Pancreas (tissue), 10 donors: Measurements from ENCODE around the gene KIF9. TPM values are rescaled to one million over a fixed set of nuclear protein-coding genes. Genes with fewer than 3 reads are reported as not detected.
A peak's percentile ranks its signal among the peaks of the same experiment; 100 is the strongest.

ENCODE experiments used
- ATAC-seq, 4 donors: fragments of 200-7000 bp; cut with Tn5 transposase; one replicate each; pipeline versions ENCODE4 v1.8.0 to v1.9.1; 2020; ENCODE audit warnings: mild to moderate bottlenecking in 4 of 4, moderate library complexity in 4 of 4
- DNase-seq, 6 donors: peaks; one replicate each; pipeline ENCODE4 v3.0.0-alpha.2; 2020
- FAIRE-seq: peaks from 2 replicates; lab custom pipeline; 2012; peaks lifted over from hg19 to GRCh38; lab: Jason Lieb, UNC
- H3K27ac ChIP-seq, 4 donors: fragments of 200-600 bp; sonication (generic); 1 replicate in 3 of 4; 2 replicates in 1 of 4; pipeline versions ENCODE4 v1.5.0 to v1.8.0; 2020
- H3K27me3 ChIP-seq, 4 donors: fragments of 200-600 bp; one replicate each; pipeline ENCODE4 v1.8.0; 2021
- H3K36me3 ChIP-seq, 3 donors: fragments of 200-600 bp; sonication (generic) in 1 of 3; one replicate each; pipeline versions ENCODE4 v1.5.0 to v1.8.0; 2020 to 2021
- H3K4me1 ChIP-seq, 3 donors: fragments of 200-600 bp; one replicate each; pipeline ENCODE4 v1.8.0; 2021
- H3K4me3 ChIP-seq, 4 donors: fragments of 200-600 bp; sonication (generic) in 2 of 4; one replicate each; pipeline versions ENCODE4 v1.5.0 to v1.8.0; 2020 to 2021
- H3K9me3 ChIP-seq, 4 donors: fragments of 200-600 bp; one replicate each; pipeline ENCODE4 v1.8.0; 2021
- WGBS, 2 donors: extraction: QIAGEN DNeasy Blood & Tissue Kit; methylation state at CpG; one replicate each; pipeline ENCODE4 v1.1.7; 2013; 5-methylcytosine and 5-hydroxymethylcytosine counted together
- intact Hi-C, 3 donors: fragments of 100-400 bp; cut with DNase I; formaldehyde crosslinking; loops; one replicate each; pipeline versions ENCODE4 v1.11.1 to v1.14.2; 2022
- polyA plus RNA-seq, 2 donors: library from polyadenylated mRNA; stranded (reverse); fragments of 200-250 nt; gene quantifications; one replicate each; pipeline ENCODE4 v1.2.3, GENCODE V29; 2013
- total RNA-seq, 6 donors: library from RNA; stranded (reverse); fragmentation: NEBNext Ultra II Directional in 4 of 6; extraction: Animal tissue kit (Norgen Biotek cat#: 25700) in 4 of 6; gene quantifications; one replicate each; pipeline versions ENCODE4 v1.2.1 to v1.2.4, GENCODE V29; 2021 to 2023
- TF ChIP-seq, protein P1 (sequence below), 4 donors: fragments of 200-600 bp; sonication (generic) in 3 of 4; IDR thresholded peaks; one replicate each; pipeline versions ENCODE4 v1.5.0 to v1.8.0; 2021; ENCODE audit warnings: antibody characterized with exemption in 4 of 4
- donor health status: healthy with polysubstance abuse.
- donor health status: DM: no; HTN: no; CAD: no; lungs with moderate emphysema.
- donor health status: DM: no; HTN: no; CAD: no.
- donor health status: control.
- donor health status: control.
- donor health status: Bipolar disorder and iron deficiency.
- donor health status: DM: yes; HTN: yes; CAD: no.
- donor health status: DM: no; HTN: no; CAD: no.
- donor health status: DM: no; HTN: no; CAD: no.
- donor health status: DM: yes; HTN: yes; CAD: no.

Gene KIF9, protein sequence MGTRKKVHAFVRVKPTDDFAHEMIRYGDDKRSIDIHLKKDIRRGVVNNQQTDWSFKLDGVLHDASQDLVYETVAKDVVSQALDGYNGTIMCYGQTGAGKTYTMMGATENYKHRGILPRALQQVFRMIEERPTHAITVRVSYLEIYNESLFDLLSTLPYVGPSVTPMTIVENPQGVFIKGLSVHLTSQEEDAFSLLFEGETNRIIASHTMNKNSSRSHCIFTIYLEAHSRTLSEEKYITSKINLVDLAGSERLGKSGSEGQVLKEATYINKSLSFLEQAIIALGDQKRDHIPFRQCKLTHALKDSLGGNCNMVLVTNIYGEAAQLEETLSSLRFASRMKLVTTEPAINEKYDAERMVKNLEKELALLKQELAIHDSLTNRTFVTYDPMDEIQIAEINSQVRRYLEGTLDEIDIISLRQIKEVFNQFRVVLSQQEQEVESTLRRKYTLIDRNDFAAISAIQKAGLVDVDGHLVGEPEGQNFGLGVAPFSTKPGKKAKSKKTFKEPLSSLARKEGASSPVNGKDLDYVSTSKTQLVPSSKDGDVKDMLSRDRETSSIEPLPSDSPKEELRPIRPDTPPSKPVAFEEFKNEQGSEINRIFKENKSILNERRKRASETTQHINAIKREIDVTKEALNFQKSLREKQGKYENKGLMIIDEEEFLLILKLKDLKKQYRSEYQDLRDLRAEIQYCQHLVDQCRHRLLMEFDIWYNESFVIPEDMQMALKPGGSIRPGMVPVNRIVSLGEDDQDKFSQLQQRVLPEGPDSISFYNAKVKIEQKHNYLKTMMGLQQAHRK
- total RNA-seq = 1 to 10 TPM; 3.7 to 7.9 (median 5.8) TPM
- polyA plus RNA-seq = 10 to 100 TPM in 1 of 2 donors, 1 to 10 TPM in 1; 6.4 to 17.0 TPM

DNA sequence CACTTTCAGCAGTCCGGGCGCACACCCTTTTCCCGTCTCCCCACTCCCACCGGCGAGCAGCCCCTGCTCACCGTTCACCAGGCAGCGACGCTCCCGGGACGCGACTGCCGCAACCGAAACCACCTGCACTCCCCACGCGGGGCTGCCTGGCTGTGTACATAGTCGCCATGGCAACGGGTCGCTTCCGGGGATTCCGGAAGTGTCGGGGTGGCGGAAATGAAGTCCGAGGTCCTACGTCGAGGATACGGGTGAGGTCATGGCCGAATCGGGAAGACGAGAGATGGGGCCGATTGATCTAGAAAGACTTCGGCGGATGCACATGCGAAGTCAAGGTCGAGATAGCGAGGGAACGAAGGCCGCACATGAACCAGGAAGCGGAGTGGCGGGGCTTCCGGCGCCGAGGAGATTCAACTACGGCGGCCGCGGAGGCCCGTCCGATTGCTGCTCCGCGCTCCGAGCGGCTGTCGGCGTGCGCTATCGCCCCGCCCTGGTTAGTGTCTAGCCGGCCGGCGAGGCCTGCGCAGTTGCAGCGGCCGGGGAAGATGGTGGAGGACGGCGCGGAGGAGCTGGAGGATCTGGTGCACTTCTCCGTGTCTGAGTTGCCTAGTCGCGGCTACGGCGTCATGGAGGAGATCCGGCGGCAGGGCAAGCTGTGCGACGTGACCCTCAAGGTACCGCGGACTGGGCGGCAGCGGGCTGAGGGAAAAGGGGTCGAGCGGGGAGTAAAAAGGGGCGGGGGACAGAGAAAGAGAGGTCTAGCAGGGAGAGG, at the start of gene KIF9, which contains the start of gene KLHL18:
Gene KIF9, minus strand, starts transcription at position 376 of the 769 bp plus-strand sequence. CDS start 5,425 bp downstream, outside the sequence.
Gene KLHL18, plus strand, starts transcription at position 521 of the 769 bp plus-strand sequence. Its CDS starts 22 bp downstream, at position 543.
- no peaks in the 10 kb centered on the region for H3K9me3 ChIP-seq
- no peaks in the 10 kb centered on the region for H3K27me3 ChIP-seq
- H3K4me1 ChIP-seq = peaks cover 0 to 12% (median 0%) of the 10 kb centered on the region in 3 donors
- TF ChIP-seq, protein P1, sequence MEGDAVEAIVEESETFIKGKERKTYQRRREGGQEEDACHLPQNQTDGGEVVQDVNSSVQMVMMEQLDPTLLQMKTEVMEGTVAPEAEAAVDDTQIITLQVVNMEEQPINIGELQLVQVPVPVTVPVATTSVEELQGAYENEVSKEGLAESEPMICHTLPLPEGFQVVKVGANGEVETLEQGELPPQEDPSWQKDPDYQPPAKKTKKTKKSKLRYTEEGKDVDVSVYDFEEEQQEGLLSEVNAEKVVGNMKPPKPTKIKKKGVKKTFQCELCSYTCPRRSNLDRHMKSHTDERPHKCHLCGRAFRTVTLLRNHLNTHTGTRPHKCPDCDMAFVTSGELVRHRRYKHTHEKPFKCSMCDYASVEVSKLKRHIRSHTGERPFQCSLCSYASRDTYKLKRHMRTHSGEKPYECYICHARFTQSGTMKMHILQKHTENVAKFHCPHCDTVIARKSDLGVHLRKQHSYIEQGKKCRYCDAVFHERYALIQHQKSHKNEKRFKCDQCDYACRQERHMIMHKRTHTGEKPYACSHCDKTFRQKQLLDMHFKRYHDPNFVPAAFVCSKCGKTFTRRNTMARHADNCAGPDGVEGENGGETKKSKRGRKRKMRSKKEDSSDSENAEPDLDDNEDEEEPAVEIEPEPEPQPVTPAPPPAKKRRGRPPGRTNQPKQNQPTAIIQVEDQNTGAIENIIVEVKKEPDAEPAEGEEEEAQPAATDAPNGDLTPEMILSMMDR (IDR thresholded peaks at IDR 0.05) = no peak
- FAIRE-seq (no peak), ATAC-seq (peak; percentile 93 to 96 (median 94)), DNase-seq (peak; percentile 94 to 97 (median 94))
- peak within 1 kb of the TSS; percentile 67 to 93 (median 68) for H3K4me3 ChIP-seq
- WGBS, 2 donors = 0 to 1% methylated on average over 82 of the region's 82 CpGs
- H3K36me3 ChIP-seq = no peaks in the 10 kb centered on the region
- peak within 1 kb of the TSS; percentile 94 to 99 (median 97) for H3K27ac ChIP-seq
- intact Hi-C loops = no loop called here

DNA sequence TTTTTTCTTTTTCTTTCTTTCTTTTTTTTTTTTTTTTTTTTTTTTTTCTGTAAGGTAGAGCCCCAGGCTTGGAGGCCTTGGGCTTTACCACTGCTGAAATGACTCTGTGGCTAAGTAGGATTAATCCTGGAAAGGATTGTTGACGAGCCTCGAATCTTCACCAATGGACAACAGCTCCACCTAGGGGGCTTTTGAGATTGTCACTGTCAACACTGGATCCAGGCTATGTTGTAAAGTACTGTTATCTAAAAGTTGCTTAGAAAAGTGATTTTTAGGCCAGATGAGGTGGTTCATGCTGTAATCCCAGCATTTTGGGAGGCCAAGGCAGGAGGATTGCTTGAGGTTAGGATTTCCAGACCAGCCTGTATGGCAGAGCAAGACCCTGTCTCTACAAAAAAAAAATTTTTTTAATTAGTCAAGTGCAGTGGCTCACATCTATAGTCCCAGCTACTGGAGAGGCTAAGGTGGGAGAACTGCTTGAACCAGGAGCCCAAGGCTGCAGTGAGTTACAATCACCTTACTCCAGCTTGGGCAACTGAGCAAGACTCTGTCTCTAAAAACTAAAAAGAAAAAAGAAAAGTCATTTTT, 41.8 kb upstream of the KIF9 start:
- intact Hi-C loops = loop anchor here in 1 of 3 donors (10.0 kb wide), 1 partner anchor 400 kb away; no protein-coding TSS in a partner anchor
- H3K4me1 ChIP-seq = no peaks in the 10 kb centered on the region
- WGBS, 2 donors = 5 to 6% methylated on average over 2 of the region's 2 CpGs
- no peak overlapping the region for H3K4me3 ChIP-seq
- peaks cover 0 to 5% (median 0%) of the 10 kb centered on the region in 3 donors for H3K36me3 ChIP-seq
- H3K9me3 ChIP-seq = no peaks in the 10 kb centered on the region
- H3K27me3 ChIP-seq = no peaks in the 10 kb centered on the region
- peak in 3 of 6 donors; percentile 22 to 67 (median 32) for DNase-seq
- TF ChIP-seq, protein P1 (IDR thresholded peaks at IDR 0.05) = peak; percentile 32 to 54 (median 46)
- no peak for FAIRE-seq
- H3K27ac ChIP-seq = no peak overlapping the region
- peak; percentile 90 to 99 (median 96) for ATAC-seq

DNA sequence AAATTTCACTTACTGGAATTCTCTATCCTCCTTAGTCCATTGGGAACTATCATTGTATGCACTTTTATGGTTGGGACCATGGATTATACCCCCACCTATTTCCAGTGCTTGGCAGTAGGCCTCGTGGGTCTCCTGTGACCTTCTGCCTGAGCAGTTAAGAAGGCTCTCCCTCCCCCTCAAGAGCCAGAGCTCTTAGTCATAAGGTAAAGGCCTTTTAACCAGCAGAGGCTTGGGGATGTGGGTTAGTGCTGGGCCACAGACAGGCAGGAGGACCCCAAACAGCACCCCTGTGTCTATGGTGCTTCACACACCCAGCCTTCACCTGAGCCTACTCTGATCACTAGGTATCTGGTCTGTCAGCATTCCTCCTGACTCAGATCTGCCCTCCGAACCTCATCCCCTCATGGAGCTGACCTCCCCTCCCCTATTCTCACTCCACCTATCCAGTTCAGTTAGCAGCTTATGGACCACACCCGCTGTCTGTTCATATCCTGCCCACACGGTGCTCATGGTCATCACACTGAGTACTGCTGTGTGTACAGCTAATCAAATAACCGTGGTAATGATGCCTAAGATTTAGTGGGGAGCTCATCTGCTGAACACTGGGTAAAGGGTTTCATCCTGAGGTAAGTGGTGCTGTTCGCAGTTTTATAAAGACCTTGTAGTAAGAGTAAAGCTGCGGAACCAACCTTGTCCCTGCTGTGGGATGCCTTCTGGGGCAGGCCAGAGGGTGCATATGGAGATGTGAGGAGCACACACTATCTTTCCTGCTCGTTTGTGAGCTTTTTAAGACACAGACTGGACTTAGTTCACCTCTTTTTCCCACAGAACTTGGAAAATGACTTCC, 41.1 kb upstream of the KIF9 start:
- no peak for FAIRE-seq
- TF ChIP-seq, protein P1 (IDR thresholded peaks at IDR 0.05) = no peak
- 78 to 86% methylated on average over 8 of the region's 8 CpGs for WGBS, 2 donors
- Histone ChIP-seq H3K36me3 (peaks cover 0 to 5% (median 0%) of the 10 kb centered on the region in 3 donors), H3K4me3 (no peak overlapping the region), H3K27me3 (no peaks in the 10 kb centered on the region), H3K4me1 (no peaks in the 10 kb centered on the region), H3K9me3 (no peaks in the 10 kb centered on the region), H3K27ac (no peak overlapping the region)
- intact Hi-C loops = loop anchor here in 1 of 3 donors (10.0 kb wide), 1 partner anchor 399 kb away; no protein-coding TSS in a partner anchor
- peak in 1 of 4 donors; percentile 19 for ATAC-seq
- DNase-seq = no peak
